K562 (cell line): Measurements from ENCODE around the gene NPR2. TPM values are rescaled to one million over a fixed set of nuclear protein-coding genes. Genes with fewer than 3 reads are reported as not detected.
A peak's percentile ranks its signal among the peaks of the same experiment; 100 is the strongest.

Experiments used
- CBX5 ChIP-seq: IDR thresholded peaks from 2 replicates; pipeline ENCODE4 v1.6.1; 2014; ENCODE audit warnings: low read depth, borderline replicate concordance
- DNMT1 ChIP-seq: fragments of 450-650 bp; IDR thresholded peaks from 2 replicates; pipeline ENCODE4 v1.6.1; 2016; ENCODE audit warnings: antibody characterized with exemption, mild to moderate bottlenecking
- FOS ChIP-seq: IDR thresholded peaks from 3 replicates; pipeline ENCODE4 v1.6.1; 2011; ENCODE audit not compliant: insufficient read length; ENCODE audit errors: extremely low read depth
- MTA3 ChIP-seq: fragments of 450-650 bp; formaldehyde crosslinking; IDR thresholded peaks from 2 replicates; pipeline ENCODE4 v1.6.1; 2017; ENCODE audit warnings: mild to moderate bottlenecking, borderline replicate concordance
- NEUROD1 ChIP-seq: fragments of 150-350 bp; IDR thresholded peaks from 2 replicates; pipeline ENCODE4 v1.6.1; 2014; ENCODE audit warnings: borderline replicate concordance, low read length, low read depth; ENCODE audit not compliant: partially characterized antibody
- NR2C1 ChIP-seq, 2 experiments: fragments of 450-650 bp; IDR thresholded peaks; 2 replicates each; pipeline ENCODE4 v1.6.1; 2017; ENCODE audit warnings: mild to moderate bottlenecking in 2 of 2, antibody characterized with exemption in 1 of 2, inconsistent platforms in 1 of 2, missing compliant biosample characterization in 1 of 2, missing genetic modification characterization in 1 of 2
- PML ChIP-seq: IDR thresholded peaks from 2 replicates; pipeline ENCODE4 v1.6.1; 2012; ENCODE audit warnings: low read length, inconsistent platforms
- PRMT5 ChIP-seq: sonication (generic); formaldehyde crosslinking; IDR thresholded peaks from 2 replicates; pipeline ENCODE4 v1.5.0; 2020; ENCODE audit warnings: missing genetic modification reagents
- SIN3B ChIP-seq: fragments of 450-650 bp; IDR thresholded peaks from 2 replicates; pipeline ENCODE4 v1.6.1; 2017; ENCODE audit warnings: low read depth, mild to moderate bottlenecking, moderate library complexity
- SLC30A9 ChIP-seq: fragments of 250-450 bp; sonication (Bioruptor Pico); IDR thresholded peaks from 2 replicates; pipeline ENCODE4 v1.8.0; 2022; ENCODE audit warnings: mild to moderate bottlenecking, moderate library complexity
- ZNF518B ChIP-seq: fragments of 250-450 bp; sonication (Bioruptor Pico); IDR thresholded peaks from 2 replicates; pipeline ENCODE4 v1.5.0; 2021; ENCODE audit warnings: mild to moderate bottlenecking, moderate library complexity
- ZNF785 ChIP-seq: fragments of 250-450 bp; sonication (Bioruptor Pico); IDR thresholded peaks from 2 replicates; pipeline ENCODE4 v1.4.0; 2020; ENCODE audit warnings: mild to moderate bottlenecking
- polyA plus RNA-seq, 8 experiments: library from polyadenylated mRNA; depleted of rRNA in 4 of 8; stranded (reverse) in 5 of 8; unstranded in 3 of 8; fragments of >200 nt; fragmentation: Nextera tagmentation in 2 of 8; fragmentation: Illumina TruSeq in 1 of 8; extraction: Ambion mirVana in 2 of 8; extraction: Trizol in 1 of 8; gene quantifications; 2 replicates each; pipeline versions ENCODE4 v1.2.1 to v1.2.3, GENCODE V29; 2011 to 2014; ENCODE audit warnings: inconsistent platforms in 1 of 8, missing spikeins in 1 of 8
- total RNA-seq, 7 experiments: library from RNA; depleted of rRNA in 6 of 7; stranded (reverse); fragments of >200 nt in 6 of 7; fragmentation: Illumina TruSeq in 2 of 7; extraction: Trizol in 2 of 7; gene quantifications; 2 replicates each; pipeline versions ENCODE4 v1.2.1 to v1.2.3, GENCODE V29; 2011 to 2021; ENCODE audit warnings: low replicate concordance in 1 of 7
- TF ChIP-seq, protein P1 (sequence below): fragments of 450-650 bp; formaldehyde crosslinking; IDR thresholded peaks from 2 replicates; pipeline ENCODE4 v1.4.0; 2022; ENCODE audit warnings: missing genetic modification characterization
- TF ChIP-seq, protein P2 (sequence below): fragments of 450-650 bp; IDR thresholded peaks from 2 replicates; pipeline ENCODE4 v1.7.0; 2016; ENCODE audit warnings: borderline replicate concordance
- TF ChIP-seq, protein P3 (sequence below): conservative IDR thresholded peaks from 2 replicates; pipeline ENCODE4 v1.6.1; 2011; ENCODE audit warnings: low read depth, mild to moderate bottlenecking, low read length; ENCODE audit not compliant: control insufficient read depth
- TF ChIP-seq, protein P4 (sequence below): IDR thresholded peaks from 2 replicates; pipeline ENCODE4 v1.6.1; 2016; ENCODE audit warnings: missing genetic modification characterization, missing compliant biosample characterization
- TF ChIP-seq, protein P5 (sequence below): sonication (generic); IDR thresholded peaks from 2 replicates; pipeline ENCODE4 v1.6.1; 2016

Gene NPR2
- total and polyA plus RNA-seq, 9 of the 15 experiments (the other 6 are each of a cell fraction or from before 2014, with no cell fraction given) = 2.4 to 12.9 (median 6.0) TPM

- TF ChIP-seq MTA3 (no peak), SIN3B (0 out of 2 replicates have a peak, but pooled peaks have one; percentile 26), ZNF518B (CRISPR knock-in tag) (no peak), ZNF785 (CRISPR knock-in tag) (no peak), NR2C1 (IDR thresholded peaks at IDR 0.05) (peak; percentile 93), NR2C1 (tag; IDR thresholded peaks at IDR 0.05) (peak; percentile 94), PML (no peak), FOS (no peak), CBX5 (no peak), DNMT1 (no peak), PRMT5 (CRISPR knock-in tag) (no peak), NEUROD1 (no peak), SLC30A9 (no peak)
- TF ChIP-seq, protein P1, sequence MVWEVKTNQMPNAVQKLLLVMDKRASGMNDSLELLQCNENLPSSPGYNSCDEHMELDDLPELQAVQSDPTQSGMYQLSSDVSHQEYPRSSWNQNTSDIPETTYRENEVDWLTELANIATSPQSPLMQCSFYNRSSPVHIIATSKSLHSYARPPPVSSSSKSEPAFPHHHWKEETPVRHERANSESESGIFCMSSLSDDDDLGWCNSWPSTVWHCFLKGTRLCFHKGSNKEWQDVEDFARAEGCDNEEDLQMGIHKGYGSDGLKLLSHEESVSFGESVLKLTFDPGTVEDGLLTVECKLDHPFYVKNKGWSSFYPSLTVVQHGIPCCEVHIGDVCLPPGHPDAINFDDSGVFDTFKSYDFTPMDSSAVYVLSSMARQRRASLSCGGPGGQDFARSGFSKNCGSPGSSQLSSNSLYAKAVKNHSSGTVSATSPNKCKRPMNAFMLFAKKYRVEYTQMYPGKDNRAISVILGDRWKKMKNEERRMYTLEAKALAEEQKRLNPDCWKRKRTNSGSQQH = no peak
- TF ChIP-seq, protein P2, sequence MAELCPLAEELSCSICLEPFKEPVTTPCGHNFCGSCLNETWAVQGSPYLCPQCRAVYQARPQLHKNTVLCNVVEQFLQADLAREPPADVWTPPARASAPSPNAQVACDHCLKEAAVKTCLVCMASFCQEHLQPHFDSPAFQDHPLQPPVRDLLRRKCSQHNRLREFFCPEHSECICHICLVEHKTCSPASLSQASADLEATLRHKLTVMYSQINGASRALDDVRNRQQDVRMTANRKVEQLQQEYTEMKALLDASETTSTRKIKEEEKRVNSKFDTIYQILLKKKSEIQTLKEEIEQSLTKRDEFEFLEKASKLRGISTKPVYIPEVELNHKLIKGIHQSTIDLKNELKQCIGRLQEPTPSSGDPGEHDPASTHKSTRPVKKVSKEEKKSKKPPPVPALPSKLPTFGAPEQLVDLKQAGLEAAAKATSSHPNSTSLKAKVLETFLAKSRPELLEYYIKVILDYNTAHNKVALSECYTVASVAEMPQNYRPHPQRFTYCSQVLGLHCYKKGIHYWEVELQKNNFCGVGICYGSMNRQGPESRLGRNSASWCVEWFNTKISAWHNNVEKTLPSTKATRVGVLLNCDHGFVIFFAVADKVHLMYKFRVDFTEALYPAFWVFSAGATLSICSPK = no peak
- TF ChIP-seq, protein P3, sequence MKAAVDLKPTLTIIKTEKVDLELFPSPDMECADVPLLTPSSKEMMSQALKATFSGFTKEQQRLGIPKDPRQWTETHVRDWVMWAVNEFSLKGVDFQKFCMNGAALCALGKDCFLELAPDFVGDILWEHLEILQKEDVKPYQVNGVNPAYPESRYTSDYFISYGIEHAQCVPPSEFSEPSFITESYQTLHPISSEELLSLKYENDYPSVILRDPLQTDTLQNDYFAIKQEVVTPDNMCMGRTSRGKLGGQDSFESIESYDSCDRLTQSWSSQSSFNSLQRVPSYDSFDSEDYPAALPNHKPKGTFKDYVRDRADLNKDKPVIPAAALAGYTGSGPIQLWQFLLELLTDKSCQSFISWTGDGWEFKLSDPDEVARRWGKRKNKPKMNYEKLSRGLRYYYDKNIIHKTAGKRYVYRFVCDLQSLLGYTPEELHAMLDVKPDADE = no peak
- TF ChIP-seq, protein P4, sequence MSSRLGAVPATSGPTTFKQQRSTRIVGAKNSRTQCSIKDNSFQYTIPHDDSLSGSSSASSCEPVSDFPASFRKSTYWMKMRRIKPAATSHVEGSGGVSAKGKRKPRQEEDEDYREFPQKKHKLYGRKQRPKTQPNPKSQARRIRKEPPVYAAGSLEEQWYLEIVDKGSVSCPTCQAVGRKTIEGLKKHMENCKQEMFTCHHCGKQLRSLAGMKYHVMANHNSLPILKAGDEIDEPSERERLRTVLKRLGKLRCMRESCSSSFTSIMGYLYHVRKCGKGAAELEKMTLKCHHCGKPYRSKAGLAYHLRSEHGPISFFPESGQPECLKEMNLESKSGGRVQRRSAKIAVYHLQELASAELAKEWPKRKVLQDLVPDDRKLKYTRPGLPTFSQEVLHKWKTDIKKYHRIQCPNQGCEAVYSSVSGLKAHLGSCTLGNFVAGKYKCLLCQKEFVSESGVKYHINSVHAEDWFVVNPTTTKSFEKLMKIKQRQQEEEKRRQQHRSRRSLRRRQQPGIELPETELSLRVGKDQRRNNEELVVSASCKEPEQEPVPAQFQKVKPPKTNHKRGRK (tag) = no peak
- TF ChIP-seq, protein P5, sequence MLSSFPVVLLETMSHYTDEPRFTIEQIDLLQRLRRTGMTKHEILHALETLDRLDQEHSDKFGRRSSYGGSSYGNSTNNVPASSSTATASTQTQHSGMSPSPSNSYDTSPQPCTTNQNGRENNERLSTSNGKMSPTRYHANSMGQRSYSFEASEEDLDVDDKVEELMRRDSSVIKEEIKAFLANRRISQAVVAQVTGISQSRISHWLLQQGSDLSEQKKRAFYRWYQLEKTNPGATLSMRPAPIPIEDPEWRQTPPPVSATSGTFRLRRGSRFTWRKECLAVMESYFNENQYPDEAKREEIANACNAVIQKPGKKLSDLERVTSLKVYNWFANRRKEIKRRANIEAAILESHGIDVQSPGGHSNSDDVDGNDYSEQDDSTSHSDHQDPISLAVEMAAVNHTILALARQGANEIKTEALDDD = no peak
These were observed 22.9 kb downstream of the NPR2 start (continued) for GRCh38 chr9:35814106-35814840.
